NCI-H128 (cell line): ENCODE results near the gene SMURF1.

ENCODE experiments used
- DNase-seq: peaks from one replicate; lab custom pipeline; 2025; ENCODE audit not compliant: unreplicated experiment; lab: John Stamatoyannopoulos, UW

SMURF1 gene

DNA sequence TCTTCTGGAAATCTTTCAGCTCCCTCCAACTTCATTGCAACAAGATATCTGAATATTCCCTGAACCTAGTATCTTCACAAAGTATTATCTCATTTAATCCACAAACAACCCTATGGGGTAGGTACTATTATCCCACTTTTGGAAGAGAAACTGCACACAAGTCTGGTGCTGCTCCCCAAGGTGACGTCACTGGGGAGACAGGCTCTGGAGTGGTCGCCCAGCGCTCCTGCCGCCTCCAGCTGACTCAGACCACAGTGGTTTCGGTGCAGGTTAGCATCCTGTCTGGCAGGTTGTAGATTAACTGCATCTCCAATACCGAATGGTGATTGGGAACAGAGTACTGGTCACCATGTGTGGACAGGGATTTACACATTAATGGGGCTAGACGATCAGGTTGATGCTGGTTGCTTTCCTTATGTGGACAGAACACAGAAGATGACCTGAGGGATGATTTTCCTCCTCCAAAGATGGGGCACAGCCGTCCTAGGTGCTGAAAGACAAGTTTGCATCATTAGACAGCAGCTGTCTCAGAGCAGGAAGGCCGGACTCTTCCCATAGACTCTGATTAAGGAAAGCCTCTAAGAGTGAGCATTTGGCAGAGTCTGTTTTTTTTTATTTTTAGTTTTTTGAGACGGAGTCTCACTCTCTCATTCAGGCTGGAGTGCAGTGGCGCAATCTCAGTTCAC, 137.0 kb downstream of the SMURF1 start:
- no peak for DNase-seq

DNA sequence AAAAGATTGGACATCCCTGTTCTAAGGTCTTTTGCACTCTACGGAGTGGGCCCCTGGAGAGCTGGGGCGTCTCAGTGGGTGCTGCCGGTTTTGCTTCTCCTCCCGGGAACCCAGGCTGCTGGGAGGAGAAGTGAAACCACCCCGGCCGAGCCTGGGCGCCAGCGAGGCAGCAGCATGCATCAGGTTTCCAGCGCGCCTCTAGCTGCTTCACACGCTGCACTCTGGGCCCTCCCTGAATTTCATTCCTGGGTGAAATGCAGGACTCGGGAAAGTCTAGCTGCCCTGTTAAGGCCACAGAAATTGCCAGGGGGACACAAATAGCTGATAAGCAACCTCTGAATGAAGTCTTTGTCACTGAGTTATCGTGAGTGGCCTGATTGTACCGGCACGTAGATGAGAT, 138.1 kb downstream of the SMURF1 start:
- DNase-seq: no peak

GRCh38 chr7:99004781-99005500, 139.0 kb downstream of the SMURF1 start:
- no peak for DNase-seq

- no peak for DNase-seq
Measured at GRCh38 chr7:99004216-99004615, 139.7 kb downstream of the SMURF1 start.

DNA sequence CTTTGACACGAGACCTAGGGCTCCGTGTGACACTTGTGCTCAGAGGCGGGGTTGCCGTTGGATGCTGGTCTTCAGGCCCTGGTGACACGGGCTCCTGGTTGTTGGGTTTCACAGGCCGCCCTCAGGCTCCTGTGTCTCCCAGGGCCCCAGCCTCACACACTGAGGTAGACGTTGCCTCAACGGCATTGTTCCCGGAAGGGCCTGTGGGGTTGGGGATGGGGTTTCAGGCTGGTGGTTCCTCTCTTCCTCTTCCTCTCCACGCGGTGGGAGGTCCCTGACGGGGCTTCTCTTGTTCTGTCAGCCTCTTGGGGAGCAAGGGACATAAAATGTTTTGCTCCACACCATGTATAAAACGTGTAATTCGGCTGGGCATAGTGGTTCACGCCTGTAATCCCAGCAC, 140.5 kb downstream of the SMURF1 start:
- DNase-seq: no peak

DNA sequence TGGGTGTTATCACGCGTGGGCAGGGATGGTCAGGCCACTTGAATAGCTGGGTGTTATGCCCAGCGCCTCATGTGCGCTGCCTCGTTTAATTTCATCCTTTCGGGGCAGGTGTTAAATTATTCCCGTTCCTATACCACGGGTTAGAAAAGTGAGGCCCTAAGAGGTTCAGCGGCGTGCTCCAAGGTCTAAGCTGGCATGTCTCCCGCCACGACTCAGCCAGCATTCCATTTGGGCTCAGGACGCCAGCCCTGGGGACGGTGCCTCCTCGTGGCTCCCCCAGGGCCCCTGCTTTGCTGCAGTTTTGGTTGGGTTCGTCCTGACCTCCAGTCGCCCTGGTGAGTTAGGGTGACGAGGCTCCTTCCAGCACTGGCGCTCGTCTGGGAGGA, 141.1 kb downstream of the SMURF1 start:
- no peak for DNase-seq

DNA sequence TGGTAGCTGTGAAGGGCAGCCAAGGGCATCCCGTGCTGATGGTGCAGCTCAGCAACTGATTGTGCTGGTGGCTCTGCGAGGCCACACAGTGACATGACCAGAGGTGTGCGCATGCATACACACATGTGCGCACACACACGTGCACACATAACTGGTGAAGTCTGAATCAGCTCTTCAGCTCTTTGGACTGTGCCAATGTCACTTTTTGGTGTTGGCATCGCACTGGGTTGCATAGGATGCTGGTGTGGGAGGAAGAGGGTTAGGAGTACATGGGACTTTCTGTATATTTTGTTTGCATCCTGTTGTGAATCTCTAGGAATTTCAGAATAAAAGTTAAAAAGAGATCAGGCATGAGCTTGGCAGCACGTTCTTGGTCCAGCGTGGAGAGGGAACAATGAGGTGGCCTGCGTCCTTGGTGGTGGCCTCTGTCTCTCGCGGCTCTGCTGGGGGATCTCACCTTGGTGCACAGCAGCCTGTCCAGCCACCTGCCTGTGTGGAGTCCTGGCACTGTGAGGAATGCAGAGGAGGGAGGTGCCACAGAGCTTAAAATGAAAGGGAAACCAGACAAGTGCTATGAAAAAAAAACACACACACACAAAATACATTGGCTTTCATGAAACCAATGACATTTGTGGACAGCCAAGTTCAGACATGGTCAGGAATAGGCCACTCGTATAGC, 141.6 kb downstream of the SMURF1 start:
- DNase-seq: no peak

DNA sequence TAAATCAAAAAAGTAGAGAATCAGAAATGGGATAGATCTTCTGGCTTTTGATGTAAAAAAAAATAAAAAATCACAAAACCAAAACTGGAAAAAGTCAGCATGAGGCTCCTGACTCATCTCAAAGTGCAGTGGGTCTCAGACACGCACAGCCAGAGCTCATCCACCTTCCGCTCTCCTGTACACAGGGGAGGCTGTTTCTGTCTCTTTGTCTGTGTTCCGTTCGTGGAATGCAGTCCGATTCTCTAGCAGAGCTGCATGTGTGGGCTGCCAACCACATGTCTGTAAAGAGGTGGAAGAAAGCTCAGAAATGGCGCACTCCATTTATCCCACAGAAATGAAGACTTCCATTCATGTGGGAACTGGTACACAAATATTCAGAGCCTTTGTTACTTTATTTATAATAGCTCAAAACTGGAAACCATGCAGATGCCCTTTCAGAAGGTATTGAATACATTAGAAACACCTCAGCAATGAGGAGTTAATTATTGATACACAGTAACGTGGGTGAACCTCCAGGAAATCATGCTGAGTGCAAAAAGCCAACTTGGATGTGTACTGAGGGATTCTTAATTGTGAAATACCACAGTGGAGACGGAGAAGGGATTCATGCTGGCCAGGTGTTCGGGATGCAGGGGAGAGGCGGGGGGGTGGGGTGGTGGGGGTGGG, 142.3 kb downstream of the SMURF1 start:
- no peak for DNase-seq

DNA sequence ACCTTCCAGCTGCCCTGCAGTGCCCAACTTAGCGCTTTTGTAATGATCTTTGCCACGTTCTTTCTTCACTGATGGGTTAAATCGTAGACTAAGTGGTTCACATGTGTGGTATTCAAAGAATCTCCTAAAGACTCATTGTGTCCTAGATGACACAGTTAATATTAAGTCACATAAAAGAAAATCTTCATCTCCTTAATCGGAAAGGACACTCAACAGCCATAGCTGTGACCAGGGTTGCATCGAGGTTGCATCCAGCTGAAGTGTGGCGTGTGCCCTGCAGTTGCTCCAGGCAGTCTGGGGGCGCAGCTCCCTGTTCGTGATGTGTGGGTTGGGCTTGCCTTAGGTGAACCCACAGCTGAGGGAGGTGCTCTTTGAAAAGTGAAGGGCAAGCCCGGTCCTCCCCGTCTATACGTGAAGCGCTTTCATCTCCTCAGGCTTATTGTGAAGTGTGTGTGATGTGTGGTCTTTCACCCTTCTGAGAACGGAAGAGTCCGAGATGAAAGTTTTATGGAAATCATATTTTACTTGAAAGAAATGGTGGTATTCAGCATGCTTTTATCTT, 142.9 kb downstream of the SMURF1 start:
- no peak for DNase-seq

DNA sequence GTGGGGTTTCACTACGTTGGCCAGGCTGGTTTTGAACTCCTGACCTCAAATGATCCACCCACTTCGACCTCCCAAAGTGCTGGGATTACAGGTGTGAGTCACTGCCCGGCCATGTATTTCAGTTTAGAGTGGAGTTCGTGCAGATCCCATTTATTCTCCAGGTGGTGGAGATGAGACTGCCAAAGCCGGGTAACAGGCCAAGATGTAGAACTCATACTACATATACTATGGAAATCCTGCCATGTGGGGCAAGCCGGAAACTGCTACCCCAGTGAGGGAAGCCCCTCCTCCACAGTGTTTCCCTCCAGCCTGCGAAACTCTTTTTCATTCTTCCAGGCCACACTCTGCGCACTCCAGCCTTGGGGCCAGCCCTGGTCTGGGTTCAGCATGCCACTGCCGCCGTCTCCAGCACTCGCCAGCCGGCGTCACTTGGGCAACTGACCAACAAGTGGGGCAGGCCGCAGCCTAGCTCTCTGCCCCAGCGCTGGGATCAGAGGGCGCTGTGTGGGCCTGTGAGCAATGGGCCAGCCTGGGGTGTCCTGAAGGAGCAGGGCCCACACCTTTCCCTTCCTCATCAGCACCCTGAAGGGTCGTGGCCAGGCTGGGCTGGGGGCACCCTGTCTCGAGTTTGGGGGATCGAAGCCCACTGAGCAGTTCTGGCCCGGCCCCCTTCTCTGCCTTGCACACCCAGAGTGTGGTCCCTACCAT, 143.6 kb downstream of the SMURF1 start:
- no peak for DNase-seq

DNA sequence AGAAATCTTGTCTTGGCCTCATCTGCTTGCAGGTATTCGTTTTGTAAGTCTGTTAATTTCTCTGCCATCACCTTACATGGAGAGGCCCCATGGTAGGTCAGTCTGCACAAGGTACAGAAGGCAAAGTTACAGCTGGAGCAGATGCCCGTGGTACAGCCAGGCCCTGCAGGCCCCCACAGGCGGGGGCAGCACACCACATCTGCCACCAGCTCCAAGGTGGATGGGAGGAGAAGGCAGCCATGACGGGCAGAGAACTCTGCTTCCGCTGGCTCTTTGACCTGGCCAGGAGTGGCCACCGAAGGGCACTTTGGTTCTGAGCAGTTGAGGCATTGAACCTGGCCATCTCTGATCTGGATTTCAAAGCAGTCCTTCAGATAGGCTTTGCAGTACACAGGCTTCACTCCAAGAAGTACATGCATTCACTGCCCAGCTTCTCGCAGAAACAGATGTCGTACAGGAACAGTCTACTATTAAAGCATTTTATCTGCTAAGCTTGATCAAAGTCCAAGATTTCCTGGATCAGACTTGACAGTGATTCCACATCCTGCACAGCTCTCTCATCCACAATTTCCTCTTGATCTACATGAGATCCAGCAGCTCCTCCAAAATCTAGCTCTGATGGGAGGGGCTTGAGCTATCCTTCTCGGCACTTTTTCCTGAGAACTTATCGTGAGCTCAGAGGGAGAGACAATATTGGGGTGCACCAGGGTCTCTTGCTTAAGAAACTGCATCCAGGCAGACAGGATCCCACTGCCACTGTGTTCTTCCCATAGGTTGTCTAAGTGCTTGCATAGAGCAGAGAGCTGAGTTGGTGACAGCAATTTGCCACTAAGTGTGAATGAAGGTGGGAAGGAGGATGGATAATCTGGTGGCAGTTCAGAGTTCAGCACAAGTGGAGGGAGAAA, 144.8 kb downstream of the SMURF1 start:
- no peak for DNase-seq

- no peak for DNase-seq
Measured at GRCh38 chr7:98997846-98998245, 146.1 kb downstream of the SMURF1 start.

DNA sequence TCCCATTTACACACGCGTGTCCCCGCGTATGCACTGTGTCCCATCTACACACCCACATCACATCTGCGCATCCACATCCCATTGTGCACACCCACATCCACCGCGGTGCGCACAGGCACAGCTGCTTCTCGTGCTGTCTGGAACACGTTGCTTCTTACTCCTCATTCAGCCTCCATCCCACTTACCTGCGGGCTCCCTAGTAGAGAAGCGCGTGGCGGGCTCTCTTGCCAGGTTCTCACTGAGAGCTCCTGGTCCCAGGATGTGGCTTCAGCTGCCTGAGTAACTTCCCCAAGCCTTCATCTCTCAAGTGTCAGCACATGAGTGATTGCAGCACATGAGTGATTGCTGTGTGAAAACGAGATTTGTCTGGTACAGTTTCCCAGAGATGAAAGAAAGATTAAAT, 147.8 kb downstream of the SMURF1 start:
- no peak for DNase-seq

DNA sequence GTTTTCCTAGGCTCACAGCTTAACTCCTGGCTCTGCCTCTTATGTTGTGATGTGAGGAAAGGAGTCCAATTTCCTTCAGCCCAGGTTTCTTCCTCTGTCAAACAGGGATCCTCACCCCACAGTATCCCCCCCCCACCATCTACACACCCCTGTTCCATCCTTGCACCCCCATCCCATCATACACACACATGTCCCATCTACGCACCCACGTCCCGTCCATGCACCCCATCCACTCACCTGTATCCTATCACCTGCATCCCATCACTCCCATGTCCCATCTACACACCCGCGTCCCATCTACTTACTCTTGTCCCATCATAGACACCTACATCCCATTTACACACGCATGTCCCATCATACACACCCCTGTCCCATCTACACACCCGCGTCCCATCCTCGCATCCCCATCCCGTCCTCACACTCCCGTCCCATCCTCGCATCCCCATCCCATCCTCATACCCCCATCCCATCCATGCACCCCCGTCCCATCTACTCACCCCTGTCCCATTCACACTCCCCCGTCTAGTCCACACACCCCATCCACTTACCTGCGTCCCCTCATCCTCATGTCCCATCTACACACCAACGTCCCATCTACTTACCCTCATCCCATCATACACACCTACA, 148.3 kb downstream of the SMURF1 start:
- DNase-seq: no peak

DNA sequence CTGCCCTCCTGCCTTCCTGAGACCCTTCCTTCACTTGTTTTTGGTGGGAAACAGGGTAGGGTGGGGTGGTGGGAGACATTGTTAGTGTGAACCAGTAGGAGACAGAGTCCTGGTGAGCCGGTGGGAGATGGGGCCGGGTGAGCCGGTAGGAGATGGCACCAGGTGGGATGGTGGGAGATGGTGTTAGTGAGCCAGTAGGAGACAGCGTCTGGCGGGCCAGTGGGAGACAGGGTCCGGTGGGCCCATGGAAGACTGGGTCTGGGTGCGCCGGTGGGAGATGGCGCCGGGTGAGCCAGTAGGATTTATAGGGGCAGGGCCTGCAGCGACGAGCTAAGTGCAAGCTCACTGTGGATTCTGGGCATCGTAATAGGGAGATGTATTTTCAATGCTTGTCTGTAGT, 148.8 kb downstream of the SMURF1 start:
- no peak for DNase-seq

DNA sequence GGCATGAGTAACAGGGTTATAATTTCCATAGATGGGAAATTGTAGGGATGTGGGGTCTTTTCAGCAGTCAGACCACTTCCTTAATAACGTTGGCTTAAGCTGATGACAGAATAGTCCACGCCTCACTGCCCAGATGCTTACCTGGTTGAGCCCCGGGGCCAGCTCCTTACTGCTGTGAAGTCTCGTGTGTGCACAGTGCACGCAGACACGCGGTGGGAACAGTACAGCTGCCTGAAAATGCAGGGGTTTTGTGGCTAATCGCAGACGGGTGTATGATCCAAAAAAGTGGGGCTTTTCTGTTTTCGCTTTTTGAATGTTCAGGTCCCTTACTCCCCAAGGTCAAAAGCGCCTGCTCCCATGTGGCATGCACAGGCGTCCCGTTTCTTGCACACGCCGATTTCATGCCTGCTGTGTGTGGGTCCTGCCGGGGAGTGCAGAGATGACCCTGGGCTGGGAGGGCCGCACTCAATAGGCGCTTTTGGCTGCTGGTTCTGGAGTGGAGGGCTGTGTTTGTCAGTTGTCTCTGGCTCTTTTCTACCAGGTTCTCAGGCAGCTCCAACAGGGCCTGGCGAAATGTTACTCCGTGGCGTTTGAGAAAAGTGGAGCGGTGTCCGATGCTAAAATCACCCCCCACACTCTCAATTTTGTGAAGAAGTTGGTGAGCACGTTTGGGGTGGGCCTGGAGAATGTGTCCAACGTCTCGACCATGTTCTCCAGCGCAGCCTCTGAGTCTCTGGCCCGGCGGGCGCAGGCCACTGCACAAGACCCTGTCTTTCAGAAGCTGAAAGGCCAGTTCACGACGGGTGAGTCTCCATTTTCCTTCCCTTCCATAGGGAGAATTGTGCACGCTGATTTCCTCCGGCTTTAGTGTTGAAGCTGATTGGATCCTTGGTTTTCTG, 149.6 kb downstream of the SMURF1 start:
- DNase-seq: no peak

DNA sequence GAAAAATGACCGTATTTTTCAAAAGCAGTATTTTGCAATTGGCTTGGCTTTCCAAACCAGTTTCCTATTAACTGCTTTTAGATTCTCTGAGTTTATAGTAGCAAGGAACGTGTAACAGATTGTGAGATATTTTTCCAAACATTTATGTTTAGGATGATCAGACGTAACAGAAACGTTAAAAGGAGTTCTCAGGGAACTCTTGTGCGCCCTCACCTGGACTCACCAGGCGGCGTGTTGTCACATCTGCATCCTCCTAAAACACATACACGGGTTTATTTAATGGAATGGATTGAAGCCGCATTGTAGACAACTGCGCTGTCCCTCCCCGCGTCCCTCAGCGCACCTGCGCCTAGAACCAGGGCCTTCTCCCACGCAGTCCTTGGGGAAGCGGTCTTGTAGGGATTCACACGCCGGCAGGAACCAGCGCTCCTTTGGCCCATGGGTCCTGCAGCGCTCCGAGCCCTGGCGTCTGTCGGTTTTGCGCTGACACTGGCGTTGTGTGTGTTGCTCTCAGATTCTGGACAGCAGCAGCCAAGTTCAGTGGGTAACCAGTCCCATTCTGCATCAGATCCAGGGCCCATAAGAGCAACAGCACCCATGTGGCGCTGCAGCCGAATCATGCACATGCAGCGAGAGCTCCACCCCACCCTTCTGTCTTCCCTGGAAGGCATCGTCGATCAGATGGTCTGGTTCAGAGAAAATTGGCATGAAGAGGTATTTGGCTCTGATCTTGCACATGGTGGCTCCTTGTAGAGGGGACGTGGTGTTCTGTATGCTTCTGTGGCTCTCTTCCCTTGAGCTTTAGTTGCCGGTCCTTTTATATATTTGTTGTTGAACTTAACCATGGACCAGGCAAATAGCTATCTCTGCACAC, 150.6 kb downstream of the SMURF1 start:
- DNase-seq: no peak
